ENCODE data around the gene TRIM46.

- TF ChIP-seq EP300 (IDR thresholded peaks at IDR 0.05) (no peak), POLR2A (IDR thresholded peaks at IDR 0.05) (no peak)
Measured at GRCh38 chr1:155202198-155202597, 28.5 kb downstream of the TRIM46 start.

Data from sigmoid colon (tissue), 4 donors.